Stimulated activated CD4-positive, alpha-beta T cell treated with anti-CD3 and anti-CD28 coated beads, Interleukin-4, amount 100 ng/mL, for 1 hour (primary cell): ENCODE results near the gene CLEC2D.
"Not testable (repeated sequence)": the region's sequence is repeated elsewhere in the genome, so short reads cannot be mapped to it uniquely, and the experiment has no call there.

Experiments used
- DNase-seq: peaks from one replicate; pipeline ENCODE4 v3.0.0-alpha.2; 2020

CLEC2D gene, protein sequence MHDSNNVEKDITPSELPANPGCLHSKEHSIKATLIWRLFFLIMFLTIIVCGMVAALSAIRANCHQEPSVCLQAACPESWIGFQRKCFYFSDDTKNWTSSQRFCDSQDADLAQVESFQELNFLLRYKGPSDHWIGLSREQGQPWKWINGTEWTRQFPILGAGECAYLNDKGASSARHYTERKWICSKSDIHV

DNA sequence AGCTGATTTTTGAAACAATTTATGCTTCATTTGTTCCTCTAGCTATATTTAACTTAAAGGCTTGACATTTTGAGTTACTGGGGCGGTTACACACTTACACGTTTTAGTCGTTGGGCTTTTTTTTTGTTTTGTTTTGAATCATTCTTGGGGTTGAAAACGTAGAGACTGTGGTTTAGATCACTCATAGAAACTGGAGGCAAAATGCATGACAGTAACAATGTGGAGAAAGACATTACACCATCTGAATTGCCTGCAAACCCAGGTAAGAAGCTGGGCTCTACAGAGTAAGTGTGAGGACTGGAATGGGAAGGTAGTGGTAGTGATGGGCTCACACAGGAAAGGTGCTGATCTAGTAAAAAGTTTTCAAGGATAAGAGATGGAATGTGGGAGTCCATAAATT is at the start of gene CLEC2D:
Gene CLEC2D, plus strand, starts transcription at position 180 of the 400 bp plus-strand sequence. Its CDS starts 22 bp downstream, at position 202.
- DNase-seq: no peak

GRCh38 chr12:9625019-9625418 is 44.5 kb upstream of the CLEC2D start:
- no peak for DNase-seq

- no peak for DNase-seq
Observed at GRCh38 chr12:9626291-9626690, 43.2 kb upstream of the CLEC2D start.

- DNase-seq: no peak
Observed at GRCh38 chr12:9626821-9627220, 42.7 kb upstream of the CLEC2D start.

DNA sequence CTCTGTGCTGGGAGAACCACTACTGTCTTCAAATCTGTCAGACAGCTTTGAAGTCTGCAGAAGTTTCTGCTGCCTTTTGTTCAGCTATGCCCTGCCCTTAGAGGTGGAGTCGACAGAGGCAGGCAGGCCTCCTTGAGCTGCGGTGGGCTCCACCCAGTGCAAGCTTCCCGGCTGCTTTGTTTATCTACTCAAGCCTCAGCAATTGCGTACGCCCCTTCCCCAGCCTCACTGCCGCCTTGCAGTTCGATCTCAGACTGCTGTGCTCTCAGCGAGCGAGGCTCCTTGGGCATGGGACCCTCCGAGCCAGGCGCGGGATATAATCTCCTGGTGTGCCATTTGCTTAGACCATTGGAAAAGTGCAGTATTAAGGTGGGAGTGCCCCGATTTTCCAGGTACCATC is 36.7 kb upstream of the CLEC2D start:
- DNase-seq: no peak

GRCh38 chr12:9634177-9634803 is 35.2 kb upstream of the CLEC2D start:
- DNase-seq: peak; percentile 71

DNA sequence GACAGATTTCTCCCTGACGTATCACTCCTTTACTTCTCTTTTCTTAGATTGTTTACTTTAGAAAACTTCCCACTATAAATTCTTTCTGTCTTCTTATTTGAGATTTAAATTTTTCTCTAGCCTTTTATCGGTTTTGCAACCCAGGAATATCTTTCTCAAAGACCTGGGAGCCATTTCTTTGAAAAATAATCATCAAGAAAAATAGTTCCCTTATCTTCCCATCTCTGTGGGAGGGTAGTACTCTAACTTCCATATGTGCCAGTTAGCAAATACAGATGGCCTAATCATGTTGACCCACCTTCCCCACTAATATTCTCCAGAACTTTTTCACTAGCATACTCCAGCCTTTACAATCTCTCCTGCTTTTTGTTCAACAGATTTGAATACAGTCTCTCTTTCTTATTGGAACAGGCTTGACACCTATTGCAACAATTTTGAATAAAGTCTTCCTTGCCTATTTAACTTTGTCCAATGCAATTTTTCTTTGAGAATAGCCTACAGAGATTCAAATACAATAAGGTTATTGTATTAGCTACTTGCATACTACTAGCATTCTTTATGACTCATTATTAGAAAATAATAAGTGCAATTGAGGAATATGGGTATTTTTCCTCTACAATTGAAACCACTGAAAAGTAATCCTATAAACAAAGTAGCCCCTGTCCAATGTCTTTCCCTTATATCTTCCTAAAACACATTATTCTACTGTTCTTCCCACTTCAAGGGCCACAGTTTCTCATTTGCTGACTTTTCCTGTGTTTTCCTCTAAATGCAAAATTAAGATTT is 34.4 kb upstream of the CLEC2D start:
- no peak for DNase-seq

GRCh38 chr12:9636150-9636850 is 33.2 kb upstream of the CLEC2D start:
- DNase-seq: no peak

- no peak for DNase-seq
Observed at GRCh38 chr12:9636851-9637206, 32.7 kb upstream of the CLEC2D start.

GRCh38 chr12:9640024-9640423 is 29.5 kb upstream of the CLEC2D start:
- DNase-seq: no peak

DNA sequence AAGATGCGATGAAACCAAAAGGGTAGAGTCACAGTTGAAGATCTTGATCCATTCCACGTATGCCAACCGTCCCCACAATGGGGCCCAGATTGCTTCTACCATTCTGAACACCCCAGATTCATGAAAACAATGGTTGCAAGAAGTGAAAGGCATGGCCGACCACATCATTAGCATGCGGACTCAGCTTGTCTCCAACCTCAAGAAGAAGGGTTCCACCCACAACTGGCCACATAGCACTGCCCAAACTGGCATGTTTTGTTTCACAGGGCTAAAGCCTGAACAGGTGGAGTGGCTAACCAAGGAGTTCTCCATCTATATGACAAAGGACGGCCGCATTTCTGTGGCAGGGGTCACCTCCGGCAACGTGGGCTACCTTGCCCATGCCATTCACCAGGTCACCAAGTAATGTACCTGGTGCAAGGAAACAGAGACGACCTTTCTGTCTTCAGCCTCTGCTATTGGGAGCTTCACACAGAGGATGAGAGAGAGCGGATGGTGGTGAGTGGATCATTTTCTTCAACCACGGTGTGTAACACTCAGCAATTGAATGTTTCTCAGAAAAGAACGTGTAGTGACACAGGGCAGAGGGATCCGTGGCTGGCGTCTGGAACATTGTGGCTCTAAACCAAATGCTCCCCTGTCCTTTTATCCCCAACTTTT is 26.8 kb upstream of the CLEC2D start:
- DNase-seq: no peak

- DNase-seq: no peak
Observed at GRCh38 chr12:9643266-9643660, 26.2 kb upstream of the CLEC2D start.

DNA sequence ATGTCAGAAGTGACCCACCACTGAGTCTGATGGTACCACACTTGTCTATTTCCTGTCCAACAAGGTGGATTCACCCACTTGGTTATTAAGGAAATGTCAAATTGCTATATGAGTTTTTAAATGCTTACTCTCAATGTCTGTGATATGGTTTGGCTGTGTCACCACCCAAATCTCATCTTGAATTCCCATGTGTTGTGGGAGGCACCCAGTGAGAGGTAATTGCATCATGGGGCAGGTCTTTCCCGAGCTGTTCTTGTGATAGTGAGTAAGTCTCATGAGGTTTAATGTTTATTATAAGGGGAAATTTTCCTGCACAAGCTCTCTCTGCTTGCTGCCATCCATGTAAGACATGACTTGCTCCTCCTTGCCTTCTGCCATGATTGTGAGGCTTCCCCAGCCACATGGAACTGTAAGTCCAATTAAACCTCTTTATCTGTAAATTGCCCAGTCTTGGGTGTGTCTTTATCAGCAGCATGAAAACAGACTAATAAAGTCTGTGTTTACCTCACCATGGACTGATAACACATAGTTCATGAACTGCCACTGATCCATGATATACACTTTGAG is 24.4 kb upstream of the CLEC2D start:
- DNase-seq: not testable (repeated sequence)

GRCh38 chr12:9646794-9647781 is 22.4 kb upstream of the CLEC2D start:
- DNase-seq: no peak

- DNase-seq: peak; percentile 90
Observed at GRCh38 chr12:9647825-9648700, 21.4 kb upstream of the CLEC2D start.

DNA sequence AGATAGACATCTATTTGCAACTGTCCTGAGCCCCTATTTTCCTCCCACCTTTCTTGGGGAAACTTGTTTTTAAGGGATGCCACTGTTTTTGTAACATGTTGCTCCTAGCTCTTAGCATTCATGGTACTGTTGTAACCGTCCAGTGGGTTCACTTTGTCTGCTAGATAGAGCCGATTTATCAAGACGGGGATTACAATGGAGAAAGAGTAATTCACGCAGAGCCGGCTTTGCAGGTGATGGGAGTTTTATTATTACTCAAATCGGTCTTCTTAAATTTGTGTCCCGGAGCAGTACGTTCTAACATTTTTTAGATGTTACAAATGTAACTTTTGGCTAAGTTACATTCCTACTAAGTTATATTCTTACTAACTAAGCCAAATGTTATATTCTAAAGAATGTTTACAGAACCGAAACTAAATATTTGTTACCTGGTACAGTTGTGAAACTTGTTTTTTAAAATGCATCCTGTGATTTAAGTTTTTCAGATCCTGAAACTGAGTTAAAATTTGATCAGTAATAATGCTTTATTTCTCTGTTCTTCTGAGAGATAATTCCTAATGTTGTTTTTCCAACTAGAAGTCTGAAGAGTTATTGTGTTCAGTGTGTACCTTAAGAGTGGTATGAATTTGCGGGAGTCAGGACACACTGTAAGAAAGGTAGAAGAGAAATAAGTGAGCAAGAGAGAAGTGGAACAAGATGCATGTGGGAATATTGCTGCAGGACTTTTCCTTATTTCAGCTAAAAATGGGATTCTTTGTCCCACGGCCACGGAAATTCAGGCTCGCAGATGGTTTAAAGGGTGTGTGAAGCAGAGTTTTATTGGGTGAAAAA is 20.6 kb upstream of the CLEC2D start:
- DNase-seq: no peak

DNA sequence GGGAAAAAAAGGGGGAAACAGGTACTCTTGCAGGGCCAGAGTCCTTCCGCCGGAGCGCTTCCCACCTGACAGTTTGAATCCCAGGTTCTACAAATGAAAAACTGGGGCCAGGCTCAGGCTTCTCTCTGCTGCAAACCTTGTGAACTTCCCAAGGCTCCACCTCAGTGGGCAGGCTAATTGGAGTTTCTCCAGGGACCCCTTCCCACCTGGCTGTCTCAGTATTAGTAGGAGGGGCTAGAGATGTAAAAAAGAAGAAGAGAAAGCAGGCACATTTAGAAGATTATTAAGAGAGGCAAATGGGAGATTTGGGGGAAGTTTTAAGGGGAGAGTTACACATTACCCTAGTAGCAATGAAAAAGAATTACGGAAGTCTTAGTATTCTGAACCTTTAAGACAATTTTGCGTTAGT is 20.0 kb upstream of the CLEC2D start:
- DNase-seq: peak; percentile 30

GRCh38 chr12:9650151-9650576 is 19.3 kb upstream of the CLEC2D start:
- no peak for DNase-seq

DNA sequence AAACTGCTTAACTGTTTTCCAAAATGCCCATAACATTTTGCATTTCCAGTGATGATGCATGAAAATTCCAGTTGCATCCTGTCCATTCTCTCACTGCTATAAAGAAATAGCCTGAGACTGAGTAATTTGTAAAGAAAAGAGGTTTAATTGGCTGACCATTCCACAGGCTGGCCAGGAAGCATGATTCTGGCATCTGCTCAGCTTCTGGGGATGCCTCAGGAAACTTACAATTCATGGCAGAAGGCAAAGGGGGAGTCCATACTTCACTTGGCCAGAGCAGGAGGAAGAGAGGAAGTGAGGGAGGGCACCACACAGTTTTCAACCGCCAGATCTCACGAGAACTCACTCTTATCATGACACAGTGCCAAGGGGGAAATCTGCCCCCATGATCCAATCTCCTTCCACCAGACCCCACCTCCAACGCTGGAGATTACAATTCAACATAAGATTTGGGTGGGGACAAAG is 18.2 kb upstream of the CLEC2D start:
- DNase-seq: peak; percentile 41
